ENCODE data around the gene KCNA2.

- TF ChIP-seq CTCF (IDR thresholded peaks at IDR 0.05) (no peak), EZH2 (IDR thresholded peaks at IDR 0.05) (no peak), EZH2phosphoT487 (IDR thresholded peaks at IDR 0.05) (no peak)
These were observed 2.1 kb upstream of the KCNA2 start for GRCh38 chr1:110608247-110608646.

Measured in neural progenitor cell (in vitro differentiated cells).